ENCODE data around the gene GRIK3. TPM values are rescaled to one million over a fixed set of nuclear protein-coding genes. Genes with fewer than 3 reads are reported as not detected.

Gene GRIK3
- total and polyA plus RNA-seq, 2 experiments from 2014 or later, result 0.09 TPM; not detected in 1

GRCh38 chr1:36804669-36805314 lies 229.5 kb downstream of the GRIK3 start:
- no peak overlapping the region for H3K4me3 ChIP-seq
- DNase-seq (ENCODE audit: low read depth in 1 of 2, low spot score in 1 of 2), result no peak
- no peak for TF ChIP-seq CTCF (IDR thresholded peaks at IDR 0.05; ENCODE audit: low read depth, low read length)

GRCh38 chr1:36803868-36804570 lies 230.3 kb downstream of the GRIK3 start:
- Histone ChIP-seq H3K9me3 (ENCODE audit: low read depth) (no peaks in the 10 kb centered on the region), H3K27me3 (peaks cover 7% of the 10 kb centered on the region), H3K27ac (no peak overlapping the region), H3K4me1 (ENCODE audit: low read depth) (no peaks in the 10 kb centered on the region), H3K36me3 (no peaks in the 10 kb centered on the region), H3K4me3 (no peak overlapping the region)
- no peak for TF ChIP-seq CTCF (IDR thresholded peaks at IDR 0.05; ENCODE audit: low read depth, low read length)
- no peak for DNase-seq (ENCODE audit: low read depth in 1 of 2, low spot score in 1 of 2)

More at GRCh38 chr1:36804669-36805314, 229.5 kb downstream of the GRIK3 start:
- peaks cover 7% of the 10 kb centered on the region for H3K27me3 ChIP-seq
- no peaks in the 10 kb centered on the region for H3K9me3 ChIP-seq (ENCODE audit: low read depth)
- no peaks in the 10 kb centered on the region for H3K36me3 ChIP-seq
- H3K27ac ChIP-seq, result no peak overlapping the region
- H3K4me1 ChIP-seq (ENCODE audit: low read depth), result no peaks in the 10 kb centered on the region

- DNase-seq (ENCODE audit: low read depth in 1 of 2, low spot score in 1 of 2), result no peak
- Histone ChIP-seq H3K36me3 (no peaks in the 10 kb centered on the region), H3K27me3 (no peaks in the 10 kb centered on the region), H3K4me1 (ENCODE audit: low read depth) (no peaks in the 10 kb centered on the region), H3K4me3 (no peak overlapping the region), H3K27ac (no peak overlapping the region), H3K9me3 (ENCODE audit: low read depth) (no peaks in the 10 kb centered on the region)
- TF ChIP-seq CTCF (IDR thresholded peaks at IDR 0.05; ENCODE audit: low read depth, low read length), result no peak
These were observed 232.3 kb downstream of the GRIK3 start for GRCh38 chr1:36802018-36802417.

- Histone ChIP-seq H3K27me3 (no peaks in the 10 kb centered on the region), H3K36me3 (no peaks in the 10 kb centered on the region), H3K4me3 (no peak overlapping the region), H3K4me1 (ENCODE audit: low read depth) (no peaks in the 10 kb centered on the region), H3K27ac (no peak overlapping the region), H3K9me3 (ENCODE audit: low read depth) (no peaks in the 10 kb centered on the region)
- no peak for DNase-seq (ENCODE audit: low read depth in 1 of 2, low spot score in 1 of 2)
- no peak for TF ChIP-seq CTCF (IDR thresholded peaks at IDR 0.05; ENCODE audit: low read depth, low read length)
These were observed 236.6 kb downstream of the GRIK3 start for GRCh38 chr1:36797761-36798160.

- DNase-seq (ENCODE audit: low read depth in 1 of 2, low spot score in 1 of 2), result no peak
- Histone ChIP-seq H3K36me3 (no peaks in the 10 kb centered on the region), H3K9me3 (ENCODE audit: low read depth) (no peaks in the 10 kb centered on the region), H3K4me1 (ENCODE audit: low read depth) (no peaks in the 10 kb centered on the region), H3K27me3 (no peaks in the 10 kb centered on the region), H3K27ac (no peak overlapping the region), H3K4me3 (no peak overlapping the region)
- TF ChIP-seq CTCF (IDR thresholded peaks at IDR 0.05; ENCODE audit: low read depth, low read length), result no peak
These were observed 237.6 kb downstream of the GRIK3 start for GRCh38 chr1:36796733-36797132.
